ENCODE results near the gene MME. TPM values are rescaled to one million over a fixed set of nuclear protein-coding genes. Genes with fewer than 3 reads are reported as not detected.

Gene MME
- total and polyA plus RNA-seq, 8 donors: 9.1 to 43.6 (median 26.5) TPM

DNA sequence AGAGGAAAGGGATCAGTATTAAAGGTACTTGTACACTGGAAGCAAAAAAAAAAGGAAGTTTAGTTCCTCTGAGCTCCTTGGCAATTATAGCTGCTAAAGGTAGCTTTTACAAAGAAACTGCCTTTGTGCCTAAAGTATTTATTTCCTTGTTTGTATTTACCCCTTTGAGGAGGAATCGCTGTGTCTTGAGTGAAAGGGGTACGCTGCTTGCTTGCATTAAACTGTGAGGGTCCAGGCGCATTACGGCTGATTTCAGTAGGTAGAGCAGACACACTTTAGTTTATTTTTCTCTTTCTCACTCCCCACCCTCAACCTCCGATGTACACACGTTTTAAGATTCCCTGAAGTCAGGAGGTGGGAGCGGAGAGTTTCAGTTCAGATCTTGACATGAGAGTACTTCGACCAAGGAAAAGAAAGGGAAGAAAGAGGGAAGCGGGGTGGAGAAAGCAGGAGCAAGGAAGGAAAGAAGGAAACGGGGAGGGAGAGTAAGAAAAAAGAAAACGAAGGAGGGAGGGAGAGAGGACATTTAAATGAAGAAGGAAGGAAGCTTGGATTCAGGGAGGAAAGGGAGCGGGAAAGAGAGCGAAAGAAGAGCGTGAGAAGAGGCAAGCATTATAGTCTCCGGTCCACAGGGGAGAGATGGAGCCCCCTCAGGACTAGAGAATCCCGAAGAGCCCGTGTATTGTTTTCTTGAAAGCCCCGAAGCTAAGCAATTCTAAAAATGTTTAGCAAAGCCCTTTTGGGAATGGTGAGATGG is 1.2 kb upstream of the MME start:
- H3K27ac ChIP-seq: no peak overlapping the region
- intact Hi-C loops (cut with DNase I): no loop called here
- TF ChIP-seq, protein P1, sequence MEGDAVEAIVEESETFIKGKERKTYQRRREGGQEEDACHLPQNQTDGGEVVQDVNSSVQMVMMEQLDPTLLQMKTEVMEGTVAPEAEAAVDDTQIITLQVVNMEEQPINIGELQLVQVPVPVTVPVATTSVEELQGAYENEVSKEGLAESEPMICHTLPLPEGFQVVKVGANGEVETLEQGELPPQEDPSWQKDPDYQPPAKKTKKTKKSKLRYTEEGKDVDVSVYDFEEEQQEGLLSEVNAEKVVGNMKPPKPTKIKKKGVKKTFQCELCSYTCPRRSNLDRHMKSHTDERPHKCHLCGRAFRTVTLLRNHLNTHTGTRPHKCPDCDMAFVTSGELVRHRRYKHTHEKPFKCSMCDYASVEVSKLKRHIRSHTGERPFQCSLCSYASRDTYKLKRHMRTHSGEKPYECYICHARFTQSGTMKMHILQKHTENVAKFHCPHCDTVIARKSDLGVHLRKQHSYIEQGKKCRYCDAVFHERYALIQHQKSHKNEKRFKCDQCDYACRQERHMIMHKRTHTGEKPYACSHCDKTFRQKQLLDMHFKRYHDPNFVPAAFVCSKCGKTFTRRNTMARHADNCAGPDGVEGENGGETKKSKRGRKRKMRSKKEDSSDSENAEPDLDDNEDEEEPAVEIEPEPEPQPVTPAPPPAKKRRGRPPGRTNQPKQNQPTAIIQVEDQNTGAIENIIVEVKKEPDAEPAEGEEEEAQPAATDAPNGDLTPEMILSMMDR (IDR thresholded peaks at IDR 0.05): no peak
- no peaks in the 10 kb centered on the region for H3K36me3 ChIP-seq
- H3K4me1 ChIP-seq: peaks cover 0 to 15% of the 10 kb centered on the region in 2 donors
- ATAC-seq: peak; percentile 8
- H3K27me3 ChIP-seq: peaks cover 19 to 42% of the 10 kb centered on the region in 2 donors
- peak overlapping the region; percentile 35 to 50 for H3K4me3 ChIP-seq
- DNase-seq: peak in 2 of 4 donors; percentile 8 to 23
- peaks cover 0 to 7% of the 10 kb centered on the region in 2 donors for H3K9me3 ChIP-seq

DNA sequence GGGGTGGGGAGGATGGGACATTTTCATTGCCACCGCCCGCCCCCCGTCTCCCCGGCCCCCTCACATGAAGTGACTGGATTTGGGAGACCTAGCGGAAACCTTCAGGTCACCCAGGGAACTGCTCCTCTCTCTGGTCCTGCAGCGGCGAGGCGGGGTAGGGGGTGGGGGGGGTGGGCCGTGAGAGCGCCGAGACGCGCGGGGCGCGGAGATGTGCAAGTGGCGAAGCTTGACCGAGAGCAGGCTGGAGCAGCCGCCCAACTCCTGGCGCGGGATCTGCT is 712 bp upstream of the MME start:
- no peak for DNase-seq
- TF ChIP-seq, protein P1 (IDR thresholded peaks at IDR 0.05): no peak
- H3K27me3 ChIP-seq: peaks cover 19 to 42% of the 10 kb centered on the region in 2 donors
- peak; percentile 45 for ATAC-seq
- H3K36me3 ChIP-seq: no peaks in the 10 kb centered on the region
- peaks cover 0 to 7% of the 10 kb centered on the region in 2 donors for H3K9me3 ChIP-seq
- intact Hi-C loops (cut with DNase I): no loop called here
- H3K4me3 ChIP-seq: peak overlapping the region; percentile 35 to 50
- H3K4me1 ChIP-seq: peaks cover 0 to 15% of the 10 kb centered on the region in 2 donors
- H3K27ac ChIP-seq: no peak overlapping the region

DNA sequence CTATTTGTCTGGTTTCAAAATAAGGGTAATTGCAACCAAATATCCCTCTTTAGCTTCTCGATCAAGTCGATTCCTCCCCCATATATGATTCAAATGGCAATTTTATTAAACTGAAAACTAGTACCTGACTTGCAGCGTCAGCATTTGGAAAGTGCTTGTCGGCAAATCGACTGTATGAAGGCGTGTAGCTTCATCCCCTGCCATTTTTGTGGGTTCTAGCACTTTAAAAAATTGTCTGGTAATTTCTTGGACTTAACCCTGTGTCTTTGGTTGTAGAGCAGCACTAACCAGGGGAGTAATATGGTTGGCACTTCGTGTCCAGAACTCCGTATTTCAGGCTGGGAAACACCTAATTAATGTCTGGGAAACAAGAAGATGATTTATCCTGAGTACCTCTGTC is 573 bp downstream of the MME start:
- ATAC-seq (no peak), DNase-seq (peak in 1 of 4 donors; percentile 3)
- no peak overlapping the region for H3K27ac ChIP-seq
- no peaks in the 10 kb centered on the region for H3K36me3 ChIP-seq
- peak overlapping the region in 1 of 2 donors; percentile 50 for H3K4me3 ChIP-seq
- H3K9me3 ChIP-seq: no peaks in the 10 kb centered on the region
- peaks cover 19 to 42% of the 10 kb centered on the region in 2 donors for H3K27me3 ChIP-seq
- TF ChIP-seq, protein P1 (IDR thresholded peaks at IDR 0.05): no peak
- intact Hi-C loops (cut with DNase I): no loop called here
- H3K4me1 ChIP-seq: peaks cover 0 to 15% of the 10 kb centered on the region in 2 donors

DNA sequence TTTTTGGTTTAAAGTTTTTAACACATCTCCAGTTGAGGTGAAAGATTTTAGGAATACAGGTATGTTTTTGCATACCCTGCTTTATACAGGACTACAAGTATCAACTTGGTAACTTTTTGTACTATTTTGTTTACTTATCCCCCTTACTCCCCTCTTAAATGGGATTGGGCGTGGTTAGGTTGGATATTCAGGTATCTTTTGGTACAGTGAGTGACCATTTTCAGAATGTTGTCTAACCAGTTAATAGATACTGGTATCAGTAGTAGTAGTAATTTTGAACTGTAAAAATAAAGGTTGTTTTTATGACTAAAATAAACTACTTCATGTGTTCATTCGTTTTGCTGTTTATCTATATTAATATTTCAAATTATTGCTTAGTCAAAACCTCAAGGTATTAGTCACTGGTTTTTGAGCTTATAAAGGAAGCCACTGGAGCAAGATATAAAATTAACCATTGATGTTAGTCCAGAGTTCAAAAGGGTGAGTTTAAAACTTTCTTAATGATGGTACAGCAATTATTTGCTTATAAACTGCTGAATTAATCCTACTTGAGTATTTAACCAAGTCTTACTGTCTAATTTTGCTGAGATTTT is 3.3 kb downstream of the MME start:
- Histone ChIP-seq H3K4me1 (peaks cover 0 to 15% of the 10 kb centered on the region in 2 donors), H3K4me3 (no peak overlapping the region), H3K27ac (no peak overlapping the region), H3K27me3 (peaks cover 19 to 34% of the 10 kb centered on the region in 2 donors), H3K9me3 (no peaks in the 10 kb centered on the region), H3K36me3 (no peaks in the 10 kb centered on the region)
- intact Hi-C loops (cut with DNase I): no loop called here
- ATAC-seq (no peak), DNase-seq (no peak)
- TF ChIP-seq, protein P1 (IDR thresholded peaks at IDR 0.05): no peak

DNA sequence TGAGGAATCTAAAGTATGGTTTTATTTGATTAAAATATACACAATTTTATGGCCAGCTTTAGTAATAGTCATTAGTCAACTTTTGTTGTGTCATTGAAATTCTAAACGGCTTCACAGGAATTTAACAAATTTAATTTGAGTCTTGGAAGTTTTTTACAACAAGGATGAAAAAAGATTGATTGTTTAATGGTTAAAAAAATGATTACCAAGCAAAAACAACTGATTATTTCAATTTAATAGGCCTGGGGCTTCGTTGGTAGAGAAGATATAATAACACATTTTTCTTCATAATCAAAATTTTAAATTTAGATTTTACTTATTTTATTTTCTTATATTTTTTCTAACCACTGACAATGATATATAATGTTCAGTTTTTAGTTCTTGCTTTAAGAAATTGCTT is 4.4 kb downstream of the MME start:
- TF ChIP-seq, protein P1 (IDR thresholded peaks at IDR 0.05): no peak
- ATAC-seq (no peak), DNase-seq (no peak)
- Histone ChIP-seq H3K36me3 (no peaks in the 10 kb centered on the region), H3K4me1 (peaks cover 0 to 6% of the 10 kb centered on the region in 2 donors), H3K9me3 (no peaks in the 10 kb centered on the region), H3K27ac (no peak overlapping the region), H3K27me3 (peaks cover 10 to 24% of the 10 kb centered on the region in 2 donors), H3K4me3 (no peak overlapping the region)
- intact Hi-C loops (cut with DNase I): no loop called here
